Stimulated activated CD8-positive, alpha-beta memory T cell treated with anti-CD3 and anti-CD28 coated beads, Interleukin-15, amount 100 ng/mL, for 1 hour (primary cell): Measurements from ENCODE around the gene C3orf52.
A peak's percentile ranks its signal among the peaks of the same experiment; 100 is the strongest.

Source experiments
- DNase-seq: peaks from one replicate; pipeline ENCODE4 v3.0.0-alpha.2; 2020; ENCODE audit warnings: low read depth

The C3orf52 gene

DNA sequence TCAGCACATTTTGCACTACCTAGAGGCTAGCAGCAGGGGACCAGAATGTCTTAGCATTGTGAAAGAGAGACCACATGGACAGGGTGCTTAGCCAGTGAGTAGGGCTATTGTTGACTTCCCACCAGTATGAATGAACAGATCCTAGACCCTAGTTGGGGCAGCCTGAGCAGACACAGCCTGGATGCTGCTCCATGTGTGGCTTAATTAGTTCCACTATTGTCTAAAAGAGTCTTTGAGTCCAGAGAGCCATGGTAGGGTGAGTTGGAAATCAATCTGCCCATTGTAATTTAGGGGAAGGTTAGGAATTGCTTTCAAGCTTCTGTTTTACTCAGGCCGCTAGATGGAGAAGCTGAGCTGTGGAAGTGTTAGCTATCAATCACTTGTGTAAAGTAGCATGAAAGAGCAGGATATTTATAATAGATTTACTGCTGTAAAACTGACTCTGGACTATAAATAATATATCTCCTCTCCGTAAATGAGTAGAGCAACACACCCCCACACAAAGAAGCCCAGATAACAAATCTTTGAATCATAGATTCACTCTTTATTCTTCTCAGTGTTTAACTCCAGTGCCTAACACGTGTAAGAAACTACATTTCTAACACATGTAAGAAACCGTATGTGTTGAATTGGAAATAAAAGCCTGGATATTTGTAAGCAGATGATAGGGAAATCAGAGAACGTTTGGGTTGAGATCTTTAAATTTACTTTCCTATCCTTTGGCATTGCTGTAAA, 50.9 kb downstream of the C3orf52 start:
- peak; percentile 15 for DNase-seq

DNA sequence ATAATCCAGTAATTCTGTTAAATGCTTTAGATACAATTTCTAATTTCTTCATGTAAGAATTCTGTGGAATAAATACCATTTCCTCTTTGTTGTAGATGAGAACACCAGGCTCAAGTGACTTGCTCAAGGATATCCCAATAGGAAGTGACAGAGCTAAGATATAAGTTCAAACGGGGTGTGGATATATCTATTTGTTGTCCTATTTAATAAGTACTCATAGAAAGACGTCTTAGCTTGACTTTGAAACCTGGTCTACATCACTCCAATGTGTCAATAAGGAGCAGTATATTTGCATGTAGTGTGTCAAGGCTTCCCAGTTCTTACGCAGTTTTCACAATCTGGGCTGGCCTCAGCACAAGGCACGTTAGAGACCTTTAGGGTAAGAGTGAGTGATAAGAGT, 51.6 kb downstream of the C3orf52 start:
- DNase-seq = no peak

DNA sequence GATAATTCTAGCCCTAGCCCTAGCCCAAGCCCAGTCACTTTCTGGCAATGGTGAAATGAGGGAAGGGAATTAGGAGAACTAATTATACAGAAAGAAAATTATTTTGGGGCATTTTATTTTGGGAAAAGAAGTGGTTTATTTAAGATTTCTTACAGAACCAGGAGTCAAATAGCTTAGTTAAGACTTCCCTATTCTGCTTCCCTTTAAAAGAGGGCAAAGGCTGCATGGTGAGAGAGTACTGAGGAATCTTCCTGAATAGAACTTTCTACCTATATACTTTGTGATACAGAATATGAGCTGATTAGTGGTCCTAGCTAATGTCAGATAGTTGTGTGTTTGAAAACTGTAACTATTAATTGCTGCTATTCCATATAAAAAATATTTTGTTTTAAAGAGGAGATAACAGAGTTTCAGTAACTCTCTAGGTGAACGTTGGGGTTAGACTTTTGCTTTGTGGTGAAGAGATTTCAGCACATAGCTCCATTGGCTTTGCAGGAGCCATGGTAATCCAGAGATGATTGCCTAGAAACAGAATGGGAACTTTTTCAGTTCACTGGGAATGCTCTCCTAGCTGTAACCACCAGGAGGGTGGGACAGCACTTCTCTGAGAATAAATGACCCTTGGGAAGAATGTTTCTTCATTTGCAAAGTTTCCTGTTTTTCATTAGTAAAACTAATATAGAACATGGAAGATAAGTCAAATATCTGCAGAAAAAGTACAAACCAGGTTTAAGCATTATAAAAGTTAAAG, 52.2 kb downstream of the C3orf52 start:
- DNase-seq = no peak

DNA sequence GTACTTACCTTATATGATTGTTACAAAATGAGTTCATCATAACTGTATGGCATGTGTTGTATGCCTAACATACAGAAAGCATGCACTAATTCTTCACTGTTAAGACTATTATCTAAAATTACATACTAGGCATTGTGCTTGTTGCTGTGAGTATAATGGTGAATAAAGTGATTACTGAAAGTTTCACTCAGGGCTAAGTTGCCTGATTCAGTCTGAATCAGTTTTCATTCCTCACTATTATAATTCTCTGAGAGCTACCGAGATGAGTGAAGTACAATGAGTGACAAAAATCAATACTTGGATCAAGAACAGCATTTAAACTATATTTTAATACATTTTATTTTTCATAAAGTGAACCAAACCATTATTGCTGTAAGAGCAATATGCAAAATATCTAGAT, 54.4 kb downstream of the C3orf52 start:
- DNase-seq = no peak

DNA sequence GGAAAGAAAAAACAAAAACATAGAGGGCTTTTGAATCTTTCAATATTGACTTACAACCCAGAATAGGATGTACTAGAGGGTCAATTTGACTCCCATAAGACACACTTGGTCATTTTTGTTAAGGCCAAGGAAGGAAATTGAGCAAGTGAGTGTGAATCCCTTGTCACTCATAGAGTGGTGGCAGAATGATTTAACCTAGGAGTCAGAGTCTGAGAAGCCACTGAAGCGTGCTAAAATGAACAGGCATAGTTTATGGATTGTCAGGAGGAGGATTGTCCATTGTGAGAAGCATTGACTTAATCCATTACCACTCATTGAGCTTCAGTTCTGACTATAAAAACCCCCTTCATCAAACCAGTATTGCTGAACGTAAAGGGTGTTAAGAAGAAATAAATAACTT, 55.1 kb downstream of the C3orf52 start:
- no peak for DNase-seq

DNA sequence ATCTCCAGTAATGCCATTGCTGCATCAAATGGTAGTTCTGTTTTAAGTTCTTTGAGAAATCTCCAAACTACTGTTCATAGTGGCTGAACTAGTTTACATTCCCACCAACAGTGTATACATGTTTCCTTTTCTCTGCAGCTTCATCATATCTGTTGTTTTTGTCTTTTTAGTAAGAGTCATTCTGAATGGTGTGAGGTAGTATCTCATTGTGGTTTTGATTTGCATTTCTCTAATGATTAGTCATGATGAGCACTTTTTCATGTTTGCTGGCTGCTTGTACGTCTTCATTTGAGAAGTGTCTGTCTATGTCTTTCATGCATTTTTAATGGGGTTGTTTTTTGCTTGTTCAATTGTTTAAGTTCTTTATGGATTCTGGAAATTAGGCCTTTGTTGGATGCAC, 57.1 kb downstream of the C3orf52 start:
- DNase-seq = no peak

DNA sequence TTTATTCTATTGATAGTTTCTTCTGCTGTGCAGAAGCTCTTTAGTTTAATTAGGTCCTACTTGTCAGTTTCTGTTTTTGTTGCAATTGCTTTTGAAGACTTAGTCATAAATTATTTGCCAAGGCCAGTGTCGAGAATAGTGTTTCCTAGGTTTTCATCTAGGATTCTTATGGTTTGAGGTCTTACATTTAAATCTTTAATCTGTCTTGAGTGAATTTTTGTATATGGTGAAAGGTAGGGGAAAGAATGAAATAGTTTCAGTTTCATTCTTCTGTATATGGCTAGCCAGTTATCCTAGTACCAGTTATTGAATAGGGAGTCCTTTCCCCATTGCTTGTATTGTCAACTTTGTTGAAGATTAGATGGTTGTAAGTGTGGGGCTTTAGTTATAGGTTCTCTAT, 57.5 kb downstream of the C3orf52 start:
- no peak for DNase-seq

DNA sequence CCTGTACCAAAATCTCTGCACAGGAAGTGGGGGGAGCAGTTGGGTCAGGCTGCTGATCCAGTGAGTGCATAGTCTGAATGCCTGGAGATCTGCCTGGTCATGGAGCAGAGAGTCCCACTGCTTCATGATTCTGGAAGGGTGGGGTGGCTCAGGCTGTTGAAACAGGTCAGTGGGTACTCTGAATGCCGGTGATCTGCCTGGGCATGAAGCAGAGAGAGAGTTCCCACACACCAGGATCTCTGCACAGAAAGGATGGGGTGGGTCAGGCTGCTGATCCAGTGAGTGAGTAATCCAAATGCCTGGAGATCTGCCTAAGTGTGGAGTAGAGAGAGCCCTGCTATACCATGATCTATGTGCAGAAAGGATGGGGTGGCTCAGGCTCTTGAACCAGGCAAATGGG, 62.9 kb downstream of the C3orf52 start:
- DNase-seq = no peak

DNA sequence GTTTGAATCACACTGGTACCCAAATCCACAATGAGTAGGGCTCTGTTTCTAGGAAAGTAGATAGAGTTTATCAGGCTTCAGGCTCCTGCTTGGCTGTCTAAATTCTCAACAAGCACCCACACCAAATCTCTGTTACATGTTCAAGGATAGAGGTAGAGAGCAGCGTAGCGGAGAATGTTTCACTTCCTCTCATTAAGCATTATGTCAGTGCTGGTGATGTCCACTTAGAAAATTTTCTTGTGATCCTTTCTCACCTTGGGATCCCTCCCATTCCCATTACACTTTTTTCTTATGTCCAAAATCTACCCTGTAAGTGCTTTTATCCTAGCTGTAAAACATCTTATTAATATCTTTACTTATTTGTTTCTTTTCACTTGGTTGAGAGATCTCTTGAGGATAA, 81.6 kb downstream of the C3orf52 start:
- no peak for DNase-seq
